Peyer's patch (tissue), 4 donors: ENCODE results near the gene LPO. TPM values are rescaled to one million over a fixed set of nuclear protein-coding genes. Genes with fewer than 3 reads are reported as not detected.

Source experiments
- DNase-seq, 3 donors: peaks; one replicate each; pipeline ENCODE4 v3.0.0-alpha.2; 2017 to 2019
- H3K27ac ChIP-seq, 4 donors: fragments of 200-600 bp; sonication (generic); one replicate each; pipeline ENCODE4 v1.5.1; 2016 to 2019
- H3K27me3 ChIP-seq, 2 donors: fragments of 200-600 bp; sonication (generic); one replicate each; pipeline ENCODE4 v1.5.1; 2019
- H3K36me3 ChIP-seq, 3 donors: fragments of 200-600 bp; sonication (generic); one replicate each; pipeline ENCODE4 v1.5.1; 2016 to 2019
- H3K4me1 ChIP-seq, 4 donors: fragments of 200-600 bp; sonication (generic); one replicate each; pipeline ENCODE4 v1.5.1; 2016 to 2019
- H3K4me3 ChIP-seq, 4 donors: fragments of 200-600 bp; sonication (generic); 1 replicate in 3 of 4; 2 replicates in 1 of 4; pipeline ENCODE4 v1.5.1; 2016 to 2019; ENCODE audit warnings: mild to moderate bottlenecking in 1 of 4
- H3K9me3 ChIP-seq, 4 donors: fragments of 200-600 bp; sonication (generic); one replicate each; pipeline ENCODE4 v1.5.1; 2016 to 2019; ENCODE audit warnings: mild to moderate bottlenecking in 1 of 4
- CTCF ChIP-seq, 6 experiments: fragments of 450-650 bp in 4 of 6; fragments of 200-600 bp in 2 of 6; sonication (generic) in 1 of 6; IDR thresholded peaks; one replicate each; pipeline ENCODE4 v1.5.1; 2017 to 2019; ENCODE audit warnings: antibody characterized with exemption in 6 of 6, mild to moderate bottlenecking in 3 of 6, moderate library complexity in 1 of 6
- POLR2A ChIP-seq, 2 donors: fragments of 450-650 bp; IDR thresholded peaks; one replicate each; pipeline ENCODE4 v1.5.1; 2017; ENCODE audit warnings: antibody characterized with exemption in 2 of 2, mild to moderate bottlenecking in 2 of 2, moderate library complexity in 2 of 2
- total RNA-seq, 4 donors: library from RNA; depleted of rRNA; stranded (reverse); fragments of >200 nt; gene quantifications; one replicate each; pipeline ENCODE4 v1.1.0, GENCODE V29; 2016

The LPO gene
- total RNA-seq, 4 donors from 2014 or later, result 2.3 to 9.0 TPM; not detected in 2

GRCh38 chr17:58280480-58281217, 42.3 kb downstream of the LPO start, which contains the start of gene MPO:
TSS of gene MPO (minus strand) at chr17:58280935. CDS start at chr17:58280758, 177 bp downstream.
- Histone ChIP-seq H3K4me1 (peaks cover 0 to 14% (median 0%) of the 10 kb centered on the region in 4 donors), H3K9me3 (no peaks in the 10 kb centered on the region), H3K27ac (no peak within 1 kb of the TSS), H3K27me3 (no peaks in the 10 kb centered on the region), H3K36me3 (no peaks in the 10 kb centered on the region), H3K4me3 (no peak within 1 kb of the TSS)
- no peak for DNase-seq
- no peak for TF ChIP-seq POLR2A (IDR thresholded peaks at IDR 0.05)
- TF ChIP-seq CTCF (IDR thresholded peaks at IDR 0.05), result no peak

- H3K4me3 ChIP-seq, result no peak overlapping the region
- DNase-seq, result no peak
- H3K4me1 ChIP-seq, result peaks cover 0 to 14% (median 0%) of the 10 kb centered on the region in 4 donors
- TF ChIP-seq POLR2A (IDR thresholded peaks at IDR 0.05), result no peak
- no peak for TF ChIP-seq CTCF (IDR thresholded peaks at IDR 0.05)
- H3K27me3 ChIP-seq, result no peaks in the 10 kb centered on the region
- no peaks in the 10 kb centered on the region for H3K9me3 ChIP-seq
- no peaks in the 10 kb centered on the region for H3K36me3 ChIP-seq
- H3K27ac ChIP-seq, result no peak overlapping the region
Measured at GRCh38 chr17:58281511-58282011, 43.2 kb downstream of the LPO start.

DNA sequence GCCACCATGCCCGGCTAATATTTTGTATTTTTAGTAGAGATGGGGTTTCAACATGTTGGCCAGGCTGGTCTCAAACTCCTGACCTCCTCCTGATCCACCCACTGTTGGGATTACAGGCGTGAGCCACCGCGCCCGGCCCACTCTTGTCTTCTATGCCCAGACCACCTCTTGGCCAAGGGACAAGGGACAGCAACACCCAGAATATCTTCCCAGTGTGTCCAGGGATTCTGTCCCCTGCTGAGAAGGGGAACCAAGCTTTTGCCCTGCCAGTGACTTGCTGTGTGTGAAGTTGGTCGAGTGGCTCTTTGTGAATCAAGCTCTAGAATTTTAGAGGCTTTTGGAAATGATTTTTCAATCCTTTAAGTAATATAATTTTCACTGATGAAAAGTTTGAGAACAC, 44.1 kb downstream of the LPO start:
- Histone ChIP-seq H3K4me1 (peaks cover 0 to 14% (median 0%) of the 10 kb centered on the region in 4 donors), H3K36me3 (no peaks in the 10 kb centered on the region), H3K27ac (no peak overlapping the region), H3K4me3 (no peak overlapping the region), H3K9me3 (no peaks in the 10 kb centered on the region), H3K27me3 (peaks cover 0 to under 1% of the 10 kb centered on the region in 2 donors)
- no peak for DNase-seq
- TF ChIP-seq CTCF (IDR thresholded peaks at IDR 0.05) (no peak), POLR2A (IDR thresholded peaks at IDR 0.05) (no peak)

DNA sequence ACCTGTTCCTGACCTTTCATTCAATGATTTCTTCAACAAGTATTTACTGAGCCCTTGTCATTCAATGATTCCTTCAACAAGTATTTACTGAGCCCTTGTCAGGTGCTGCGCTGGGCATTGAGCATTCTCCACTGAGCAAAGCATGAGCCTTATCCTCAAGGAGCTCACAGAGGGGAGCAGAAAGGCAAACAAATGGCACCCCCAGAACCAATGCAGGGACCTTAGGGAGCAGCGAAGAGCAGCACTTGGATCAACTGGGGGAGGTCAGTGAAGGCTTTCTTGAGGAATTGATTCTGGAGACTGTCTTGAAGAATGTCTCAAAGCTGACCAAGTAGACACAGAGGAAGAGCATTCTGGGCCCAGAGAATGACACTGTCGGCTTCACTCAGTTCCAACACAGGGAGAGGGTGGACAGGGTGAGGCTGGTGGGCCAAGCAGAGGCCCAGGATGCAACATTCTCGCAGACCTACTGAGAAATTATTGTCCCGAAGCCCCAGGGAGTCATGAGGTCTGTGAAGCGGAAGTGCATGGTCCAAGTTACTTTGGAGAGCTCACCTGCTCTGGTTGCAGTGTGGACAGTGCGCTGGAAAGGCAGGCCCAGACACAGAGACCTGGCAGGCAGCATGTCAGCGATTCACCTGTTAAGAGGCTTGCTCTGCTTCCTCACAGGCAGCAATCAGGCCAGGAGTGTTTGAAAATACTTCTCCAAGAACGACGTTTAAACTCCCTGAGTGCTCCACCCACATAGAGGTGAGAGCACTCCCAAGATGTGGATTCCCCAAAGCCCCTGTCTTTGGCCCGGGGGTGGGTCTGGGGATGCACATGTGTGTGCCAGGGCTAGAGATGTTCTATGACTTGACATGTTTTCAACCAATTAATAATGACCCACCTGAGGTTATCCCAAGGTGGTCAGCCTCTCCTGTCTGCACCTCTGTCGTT, 45.6 kb downstream of the LPO start:
- Histone ChIP-seq H3K4me1 (peaks cover 0 to 6% (median 0%) of the 10 kb centered on the region in 4 donors), H3K36me3 (no peaks in the 10 kb centered on the region), H3K27ac (no peak overlapping the region), H3K4me3 (no peak overlapping the region), H3K9me3 (no peaks in the 10 kb centered on the region), H3K27me3 (peaks cover 0 to 4% of the 10 kb centered on the region in 2 donors)
- no peak for DNase-seq
- no peak for TF ChIP-seq CTCF (IDR thresholded peaks at IDR 0.05)
- no peak for TF ChIP-seq POLR2A (IDR thresholded peaks at IDR 0.05)

GRCh38 chr17:58284613-58285421, 46.4 kb downstream of the LPO start:
- H3K9me3 ChIP-seq, result no peaks in the 10 kb centered on the region
- H3K27me3 ChIP-seq, result peaks cover 0 to 4% of the 10 kb centered on the region in 2 donors
- TF ChIP-seq CTCF (IDR thresholded peaks at IDR 0.05) (no peak), POLR2A (IDR thresholded peaks at IDR 0.05) (no peak)
- no peaks in the 10 kb centered on the region for H3K4me1 ChIP-seq
- H3K27ac ChIP-seq, result no peak overlapping the region
- no peak for DNase-seq
- H3K36me3 ChIP-seq, result no peaks in the 10 kb centered on the region
- H3K4me3 ChIP-seq, result no peak overlapping the region
